HepG2 (cell line): ENCODE results near the gene XAF1. TPM values are rescaled to one million over a fixed set of nuclear protein-coding genes. Genes with fewer than 3 reads are reported as not detected.

Experiments
- ATAC-seq: fragments of 200-7000 bp; cut with Tn5 transposase; 3 replicates; pipeline ENCODE4 v1.9.1; 2020; ENCODE audit warnings: mild to moderate bottlenecking, moderate library complexity
- BruUV-seq: library from RNA; stranded (reverse); fragments of 400-500 nt; replicated peaks from 2 replicates; lab custom pipeline; 2021; lab: Mats Ljungman, UMichigan
- CTCF ChIA-PET: fragments of 300-600 bp; formaldehyde crosslinking; extraction: SDS; loops from one replicate; lab custom pipeline; 2021; ENCODE audit warnings: low total read pairs, inconsistent platforms, low intra/inter-chr PET ratio; lab: Yijun Ruan, JAX
- POLR2A ChIA-PET: fragments of 350-600 bp; sonication (Branson Sonifier 250); formaldehyde crosslinking; loops from one replicate; lab custom pipeline; 2020; ENCODE audit warnings: antibody characterized with exemption, inconsistent platforms; lab: Yijun Ruan, JAX
- DNase-seq: peaks from one replicate; pipeline ENCODE4 v3.0.0-alpha.2; 2015; ENCODE audit warnings: low spot score
- FAIRE-seq: peaks from 3 replicates; lab custom pipeline; 2011; peaks lifted over from hg19 to GRCh38; lab: Jason Lieb, UNC
- H2AFZ ChIP-seq: one replicate; pipeline ENCODE4 v1.6.1; 2011; ENCODE audit warnings: low read length, inconsistent platforms
- H3K27ac ChIP-seq: fragments of 300-600 bp; 3 replicates; pipeline ENCODE4 v1.8.0; 2011; ENCODE audit warnings: mixed run types, mild to moderate bottlenecking, mixed read lengths, low read length, inconsistent platforms; ENCODE audit not compliant: insufficient read depth; ENCODE audit errors: extremely low read length
- H3K27me3 ChIP-seq, 2 experiments: fragments of 200-600 bp in 1 of 2; 2 replicates in 1 of 2; 3 replicates in 1 of 2; pipeline versions ENCODE4 v1.6.0 to v1.8.0; 2011; ENCODE audit warnings: low read length in 2 of 2, mild to moderate bottlenecking in 2 of 2, moderate library complexity in 2 of 2, inconsistent platforms in 1 of 2; ENCODE audit not compliant: insufficient read depth in 2 of 2, control insufficient read depth in 1 of 2
- H3K36me3 ChIP-seq, 2 experiments: fragments of 200-600 bp in 1 of 2; replicated peaks in 1 of 2; 2 replicates in 1 of 2; 3 replicates in 1 of 2; pipeline versions ENCODE4 v1.5.1 to v1.8.0; 2011; ENCODE audit warnings: low read length in 2 of 2, inconsistent platforms in 1 of 2; ENCODE audit not compliant: insufficient read depth in 2 of 2, control insufficient read depth in 1 of 2
- H3K4me1 ChIP-seq: 2 replicates; pipeline ENCODE4 v1.5.1; 2012; ENCODE audit warnings: low read length, inconsistent platforms; ENCODE audit not compliant: insufficient read depth
- H3K4me2 ChIP-seq: 2 replicates; pipeline ENCODE4 v1.6.0; 2011; ENCODE audit warnings: low read depth, low read length, inconsistent platforms
- H3K4me3 ChIP-seq, 3 experiments: fragments of 200-600 bp in 1 of 3; sonication (generic), shearing (Covaris generic) in 1 of 3; replicated peaks in 1 of 3; 2 replicates each; pipeline ENCODE4 v1.5.1; 2011 to 2016; ENCODE audit warnings: low read length in 3 of 3, inconsistent platforms in 2 of 3, low read depth in 2 of 3, mild to moderate bottlenecking in 2 of 3, control low read depth in 1 of 3, mixed read lengths in 1 of 3; ENCODE audit not compliant: insufficient read depth in 1 of 3
- H3K79me2 ChIP-seq: one replicate; pipeline ENCODE4 v1.6.1; 2011; ENCODE audit warnings: low read length, inconsistent platforms; ENCODE audit not compliant: insufficient read depth
- H3K9ac ChIP-seq: 2 replicates; pipeline ENCODE4 v1.6.0; 2011; ENCODE audit warnings: mild to moderate bottlenecking, low read depth, low read length, inconsistent platforms; ENCODE audit not compliant: insufficient read depth
- H3K9me3 ChIP-seq: 2 replicates; pipeline ENCODE4 v1.5.1; 2012; ENCODE audit warnings: mild to moderate bottlenecking, low read length
- H4K20me1 ChIP-seq: 2 replicates; pipeline ENCODE4 v1.6.0; 2011; ENCODE audit warnings: inconsistent platforms, mild to moderate bottlenecking, low read length, moderate library complexity; ENCODE audit not compliant: insufficient read depth
- CBX5 ChIP-seq: sonication (generic); formaldehyde crosslinking; IDR thresholded peaks from 2 replicates; pipeline ENCODE4 v1.4.0; 2020; ENCODE audit warnings: missing genetic modification reagents, borderline replicate concordance
- CC2D1A ChIP-seq: sonication (generic); formaldehyde crosslinking; IDR thresholded peaks from 2 replicates; pipeline ENCODE4 v1.8.1; 2023; ENCODE audit warnings: mild to moderate bottlenecking, missing genetic modification reagents
- DPF2 ChIP-seq: sonication (generic); formaldehyde crosslinking; IDR thresholded peaks from 2 replicates; pipeline ENCODE4 v1.4.0; 2020; ENCODE audit warnings: mild to moderate bottlenecking, low read depth, missing genetic modification reagents, borderline replicate concordance
- KLF13 ChIP-seq: sonication (generic); formaldehyde crosslinking; IDR thresholded peaks from 2 replicates; pipeline ENCODE4 v1.4.0; 2020; ENCODE audit warnings: mild to moderate bottlenecking, missing genetic modification reagents
- NCOR1 ChIP-seq: fragments of 200-600 bp; sonication (generic); IDR thresholded peaks from 2 replicates; pipeline ENCODE4 v1.7.0; 2017; ENCODE audit warnings: antibody characterized with exemption, low read length, borderline replicate concordance
- NFIC ChIP-seq: IDR thresholded peaks from 2 replicates; pipeline ENCODE4 v1.6.1; 2012; ENCODE audit warnings: mild to moderate bottlenecking, low read length, inconsistent platforms
- NR2C2 ChIP-seq: sonication (generic); formaldehyde crosslinking; IDR thresholded peaks from 2 replicates; pipeline ENCODE4 v1.4.0; 2020; ENCODE audit warnings: missing genetic modification reagents, mild to moderate bottlenecking, moderate library complexity, borderline replicate concordance
- RFX1 ChIP-seq: fragments of 450-650 bp; IDR thresholded peaks from 2 replicates; pipeline ENCODE4 v1.6.1; 2017
- SMARCC2 ChIP-seq: fragments of 450-650 bp; IDR thresholded peaks from 2 replicates; pipeline ENCODE4 v1.6.1; 2017; ENCODE audit warnings: antibody characterized with exemption, mild to moderate bottlenecking
- SP1 ChIP-seq, 2 experiments: fragments of 450-650 bp in 1 of 2; sonication (generic) in 1 of 2; formaldehyde crosslinking in 1 of 2; IDR thresholded peaks; 2 replicates each; pipeline versions ENCODE4 v1.4.0 to v1.6.1; 2016 to 2020; ENCODE audit warnings: missing genetic modification reagents in 1 of 2
- ZFP37 ChIP-seq: sonication (generic); formaldehyde crosslinking; IDR thresholded peaks from 2 replicates; pipeline ENCODE4 v1.4.0; 2020; ENCODE audit warnings: missing genetic modification reagents, borderline replicate concordance
- ZNF263 ChIP-seq: sonication (generic); formaldehyde crosslinking; IDR thresholded peaks from 2 replicates; pipeline ENCODE4 v1.4.0; 2020; ENCODE audit warnings: missing genetic modification reagents
- ZNF530 ChIP-seq: sonication (generic); formaldehyde crosslinking; IDR thresholded peaks from 2 replicates; pipeline ENCODE4 v1.5.0; 2020; ENCODE audit warnings: low read depth, mild to moderate bottlenecking, missing genetic modification reagents
- ZNF678 ChIP-seq: sonication (generic); formaldehyde crosslinking; IDR thresholded peaks from 2 replicates; pipeline ENCODE4 v1.4.0; 2020; ENCODE audit warnings: mild to moderate bottlenecking, missing genetic modification reagents
- ZNF841 ChIP-seq: sonication (generic); formaldehyde crosslinking; IDR thresholded peaks from 2 replicates; pipeline ENCODE4 v1.8.1; 2023; ENCODE audit warnings: missing genetic modification reagents, borderline replicate concordance
- WGBS: methylation state at CpG from one replicate; pipeline ENCODE4 v1.1.6; 2017; ENCODE audit warnings: low lambda C conversion rate; 5-methylcytosine and 5-hydroxymethylcytosine counted together
- in situ Hi-C: cut with HindIII; loops from 2 replicates; pipeline ENCODE4 v1.10.0; 2017; ENCODE audit warnings: low pct_unique_long_range_greater_than_20kb; ENCODE audit not compliant: extremely low pct_ligation_motif_present
- intact Hi-C: fragments of 100-400 bp; cut with micrococcal nuclease; formaldehyde crosslinking; loops from one replicate; pipeline ENCODE4 v1.10.0; 2022; ENCODE audit not compliant: unreplicated experiment
- polyA plus RNA-seq, 8 experiments: library from polyadenylated mRNA; depleted of rRNA in 3 of 8; stranded (reverse) in 7 of 8; unstranded in 1 of 8; fragments of >200 nt; fragmentation: Illumina TruSeq in 4 of 8; extraction: Trizol in 4 of 8; gene quantifications; 2 replicates each; pipeline versions ENCODE4 v1.2.1 to v1.2.3, GENCODE V29; 2011 to 2016; ENCODE audit warnings: low read depth in 4 of 8, missing spikeins in 1 of 8, mixed read lengths in 1 of 8; ENCODE audit not compliant: insufficient read depth in 1 of 8
- total RNA-seq, 5 experiments: library from RNA; depleted of rRNA; stranded (reverse); fragments of >200 nt; fragmentation: Illumina TruSeq; extraction: Trizol; gene quantifications; 2 replicates each; pipeline ENCODE4 v1.2.3, GENCODE V29; 2016; ENCODE audit warnings: low read depth in 1 of 5
- TF ChIP-seq, protein P1 (sequence below): sonication (generic); formaldehyde crosslinking; IDR thresholded peaks from 2 replicates; pipeline ENCODE4 v1.4.0; 2020; ENCODE audit warnings: mild to moderate bottlenecking, missing genetic modification reagents, borderline replicate concordance

The XAF1 gene
- total and polyA plus RNA-seq, 2 of the 13 experiments (the other 11 are each of a cell fraction or from before 2014, with no cell fraction given): 1.2 to 2.4 TPM

DNA sequence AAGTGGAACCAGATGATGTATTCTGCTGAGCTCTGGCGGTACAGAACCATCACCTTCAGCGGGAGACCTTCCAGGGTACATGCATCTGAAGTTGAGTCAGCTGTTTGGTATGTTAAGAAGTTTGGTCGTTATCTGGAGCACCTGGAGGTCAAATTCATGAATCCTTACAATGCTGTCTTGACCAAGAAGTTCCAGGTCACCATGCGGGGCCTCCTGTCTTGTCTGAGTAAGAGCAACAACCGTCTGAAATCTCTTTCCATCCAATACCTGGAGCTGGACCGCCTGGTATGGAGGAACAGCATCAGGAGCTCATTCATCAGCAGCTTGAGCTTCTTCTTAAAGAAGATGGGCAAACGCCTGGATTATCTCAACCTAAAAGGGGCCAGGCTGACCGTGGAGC is 24.2 kb downstream of the XAF1 start:
- no peak for FAIRE-seq
- H3K27ac ChIP-seq: no peak overlapping the region

More for the DNA sequence above, 24.2 kb downstream of the XAF1 start:
- no peak overlapping the region for H2AFZ ChIP-seq
- BruUV-seq: no TSS peak
- no peaks in the 10 kb centered on the region for H3K36me3 ChIP-seq
- H3K4me3 ChIP-seq: no peak overlapping the region
- in situ Hi-C loops: no loop called here
- no peak overlapping the region for H3K4me2 ChIP-seq
- DNase-seq (no peak), ATAC-seq (no peak; the same call in 2 of the 3 replicates)
- peaks cover 16% of the 10 kb centered on the region for H3K4me1 ChIP-seq
- H4K20me1 ChIP-seq: no peaks in the 10 kb centered on the region
- peaks cover 0 to 9% of the 10 kb centered on the region in 2 experiments; a peak in 1 of 5 replicates for H3K27me3 ChIP-seq
- no peaks in the 10 kb centered on the region for H3K79me2 ChIP-seq
- no peaks in the 10 kb centered on the region for H3K9me3 ChIP-seq
- WGBS: 23% methylated on average over 5 of the region's 8 CpGs
- H3K9ac ChIP-seq: no peak overlapping the region
- ChIA-PET POLR2A (no interaction called here), CTCF (no interaction called here)
- intact Hi-C loops: no loop called here
- TF ChIP-seq ZNF263 (CRISPR knock-in tag): no peak
- TF ChIP-seq DPF2 (CRISPR knock-in tag): no peak
- no peak for TF ChIP-seq ZNF530
- no peak for TF ChIP-seq SMARCC2
- no peak for TF ChIP-seq ZFP37 (CRISPR knock-in tag)
- no peak for TF ChIP-seq NCOR1
- TF ChIP-seq, protein P1, sequence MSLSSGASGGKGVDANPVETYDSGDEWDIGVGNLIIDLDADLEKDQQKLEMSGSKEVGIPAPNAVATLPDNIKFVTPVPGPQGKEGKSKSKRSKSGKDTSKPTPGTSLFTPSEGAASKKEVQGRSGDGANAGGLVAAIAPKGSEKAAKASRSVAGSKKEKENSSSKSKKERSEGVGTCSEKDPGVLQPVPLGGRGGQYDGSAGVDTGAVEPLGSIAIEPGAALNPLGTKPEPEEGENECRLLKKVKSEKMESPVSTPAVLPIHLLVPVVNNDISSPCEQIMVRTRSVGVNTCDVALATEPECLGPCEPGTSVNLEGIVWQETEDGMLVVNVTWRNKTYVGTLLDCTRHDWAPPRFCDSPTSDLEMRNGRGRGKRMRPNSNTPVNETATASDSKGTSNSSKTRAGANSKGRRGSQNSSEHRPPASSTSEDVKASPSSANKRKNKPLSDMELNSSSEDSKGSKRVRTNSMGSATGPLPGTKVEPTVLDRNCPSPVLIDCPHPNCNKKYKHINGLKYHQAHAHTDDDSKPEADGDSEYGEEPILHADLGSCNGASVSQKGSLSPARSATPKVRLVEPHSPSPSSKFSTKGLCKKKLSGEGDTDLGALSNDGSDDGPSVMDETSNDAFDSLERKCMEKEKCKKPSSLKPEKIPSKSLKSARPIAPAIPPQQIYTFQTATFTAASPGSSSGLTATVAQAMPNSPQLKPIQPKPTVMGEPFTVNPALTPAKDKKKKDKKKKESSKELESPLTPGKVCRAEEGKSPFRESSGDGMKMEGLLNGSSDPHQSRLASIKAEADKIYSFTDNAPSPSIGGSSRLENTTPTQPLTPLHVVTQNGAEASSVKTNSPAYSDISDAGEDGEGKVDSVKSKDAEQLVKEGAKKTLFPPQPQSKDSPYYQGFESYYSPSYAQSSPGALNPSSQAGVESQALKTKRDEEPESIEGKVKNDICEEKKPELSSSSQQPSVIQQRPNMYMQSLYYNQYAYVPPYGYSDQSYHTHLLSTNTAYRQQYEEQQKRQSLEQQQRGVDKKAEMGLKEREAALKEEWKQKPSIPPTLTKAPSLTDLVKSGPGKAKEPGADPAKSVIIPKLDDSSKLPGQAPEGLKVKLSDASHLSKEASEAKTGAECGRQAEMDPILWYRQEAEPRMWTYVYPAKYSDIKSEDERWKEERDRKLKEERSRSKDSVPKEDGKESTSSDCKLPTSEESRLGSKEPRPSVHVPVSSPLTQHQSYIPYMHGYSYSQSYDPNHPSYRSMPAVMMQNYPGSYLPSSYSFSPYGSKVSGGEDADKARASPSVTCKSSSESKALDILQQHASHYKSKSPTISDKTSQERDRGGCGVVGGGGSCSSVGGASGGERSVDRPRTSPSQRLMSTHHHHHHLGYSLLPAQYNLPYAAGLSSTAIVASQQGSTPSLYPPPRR (CRISPR knock-in tag): no peak
- TF ChIP-seq RFX1: no peak
- no peak for TF ChIP-seq ZNF841 (CRISPR knock-in tag)
- TF ChIP-seq ZNF678 (CRISPR knock-in tag): no peak
- TF ChIP-seq CC2D1A (CRISPR knock-in tag): no peak
- no peak for TF ChIP-seq CBX5 (CRISPR knock-in tag)
- no peak for TF ChIP-seq NR2C2
- no peak for TF ChIP-seq NFIC
- no peak for TF ChIP-seq KLF13
- no peak for TF ChIP-seq SP1 (IDR thresholded peaks at IDR 0.05)
- TF ChIP-seq SP1 (CRISPR knock-in tag; IDR thresholded peaks at IDR 0.05): no peak
